Activated B cell treated with CpG ODN at 0.5 μM for 24 hours (primary cell): ENCODE measurements around the gene C6orf62. TPM values are rescaled to one million over a fixed set of nuclear protein-coding genes. Genes with fewer than 3 reads are reported as not detected.

Source experiments
- ATAC-seq: fragments of 200-7000 bp; cut with Tn5 transposase; one replicate; pipeline ENCODE4 v1.10.0; 2021; ENCODE audit warnings: low read depth, mild to moderate bottlenecking, moderate library complexity
- CTCF ChIA-PET: fragments of 350-600 bp; sonication (Branson Sonifier 250); formaldehyde crosslinking; loops from one replicate; lab custom pipeline; 2021; ENCODE audit warnings: antibody characterized with exemption; lab: Charles Lee
- POLR2A ChIA-PET: fragments of 350-600 bp; sonication (Branson Sonifier 250); formaldehyde crosslinking; loops from one replicate; lab custom pipeline; 2021; ENCODE audit warnings: antibody characterized with exemption; lab: Charles Lee
- DNase-seq: peaks from one replicate; pipeline ENCODE4 v3.0.0; 2022
- H3K27ac Mint-ChIP-seq: one replicate; pipeline ENCODE4 v1.8.0; 2020; ENCODE audit warnings: mixed read lengths
- H3K27me3 Mint-ChIP-seq: one replicate; pipeline ENCODE4 v1.8.0; 2021; ENCODE audit warnings: mixed read lengths
- H3K36me3 Mint-ChIP-seq: one replicate; pipeline ENCODE4 v1.8.0; 2021; ENCODE audit warnings: low read depth, mixed read lengths
- H3K4me1 Mint-ChIP-seq: one replicate; pipeline ENCODE4 v1.8.0; 2021; ENCODE audit warnings: mixed read lengths
- H3K4me3 Mint-ChIP-seq: one replicate; pipeline ENCODE4 v1.8.0; 2020; ENCODE audit warnings: mild to moderate bottlenecking, mixed read lengths
- H3K9me3 Mint-ChIP-seq: one replicate; pipeline ENCODE4 v1.8.0; 2020; ENCODE audit warnings: mixed read lengths
- intact Hi-C: fragments of 100-400 bp; cut with micrococcal nuclease; formaldehyde crosslinking; loops from one replicate; pipeline ENCODE4 v1.15.1; 2024
- total RNA-seq: library from RNA; stranded (reverse); gene quantifications from 2 replicates; pipeline ENCODE4 v1.2.3, GENCODE V29; 2022
- TF ChIP-seq, protein P1 (sequence below): fragments of 200-600 bp; IDR thresholded peaks from one replicate; pipeline ENCODE4 v1.8.0; 2022; ENCODE audit warnings: antibody characterized with exemption, mild to moderate bottlenecking

Gene C6orf62
- total RNA-seq, 1 donor from 2014 or later = 135 TPM

DNA sequence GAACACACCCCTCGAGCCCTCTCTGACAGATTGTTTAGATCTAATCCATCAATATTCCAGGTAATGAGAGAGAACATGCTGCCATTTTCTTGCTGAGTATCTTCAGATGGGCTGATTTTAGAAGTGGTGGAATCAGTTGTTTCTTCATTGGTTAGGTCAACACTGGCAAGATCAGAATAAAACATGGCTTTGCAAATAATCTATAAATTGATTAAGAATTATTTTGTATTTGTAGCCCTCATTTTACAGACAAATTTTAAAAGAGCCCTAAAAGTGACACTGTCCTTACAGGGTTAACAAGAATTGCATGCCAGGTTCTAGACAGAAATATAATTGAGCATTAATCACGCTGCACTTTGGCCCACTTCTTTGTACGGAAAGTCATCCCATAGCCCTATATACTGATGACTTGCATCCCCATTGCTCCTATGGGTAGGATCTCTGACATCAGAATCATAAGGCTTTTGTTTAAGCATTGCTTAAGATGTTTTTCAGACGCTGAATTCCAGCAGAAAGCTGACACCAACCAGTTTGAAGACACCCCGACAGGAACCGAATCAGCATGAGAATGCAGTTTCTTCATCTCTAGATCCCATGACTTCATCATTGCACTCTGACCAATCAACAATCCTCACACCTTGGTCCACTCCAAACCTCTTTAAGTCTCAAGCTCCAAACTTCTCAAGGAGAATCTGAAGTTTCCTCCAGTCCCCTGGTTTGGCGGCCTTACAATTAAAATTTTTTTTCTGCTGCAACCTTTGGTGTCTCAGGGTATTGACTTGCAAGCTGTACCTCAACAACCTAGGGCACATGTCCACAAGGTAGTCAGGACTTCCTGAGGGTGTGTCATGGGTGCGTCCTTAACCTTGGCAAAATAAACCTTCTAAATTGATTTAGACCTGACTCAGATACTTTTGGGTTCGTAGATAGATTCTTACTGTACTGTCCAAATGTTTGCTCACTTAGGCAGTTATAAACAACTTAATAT is 60.1 kb downstream of the C6orf62 start:
- TF ChIP-seq, protein P1, sequence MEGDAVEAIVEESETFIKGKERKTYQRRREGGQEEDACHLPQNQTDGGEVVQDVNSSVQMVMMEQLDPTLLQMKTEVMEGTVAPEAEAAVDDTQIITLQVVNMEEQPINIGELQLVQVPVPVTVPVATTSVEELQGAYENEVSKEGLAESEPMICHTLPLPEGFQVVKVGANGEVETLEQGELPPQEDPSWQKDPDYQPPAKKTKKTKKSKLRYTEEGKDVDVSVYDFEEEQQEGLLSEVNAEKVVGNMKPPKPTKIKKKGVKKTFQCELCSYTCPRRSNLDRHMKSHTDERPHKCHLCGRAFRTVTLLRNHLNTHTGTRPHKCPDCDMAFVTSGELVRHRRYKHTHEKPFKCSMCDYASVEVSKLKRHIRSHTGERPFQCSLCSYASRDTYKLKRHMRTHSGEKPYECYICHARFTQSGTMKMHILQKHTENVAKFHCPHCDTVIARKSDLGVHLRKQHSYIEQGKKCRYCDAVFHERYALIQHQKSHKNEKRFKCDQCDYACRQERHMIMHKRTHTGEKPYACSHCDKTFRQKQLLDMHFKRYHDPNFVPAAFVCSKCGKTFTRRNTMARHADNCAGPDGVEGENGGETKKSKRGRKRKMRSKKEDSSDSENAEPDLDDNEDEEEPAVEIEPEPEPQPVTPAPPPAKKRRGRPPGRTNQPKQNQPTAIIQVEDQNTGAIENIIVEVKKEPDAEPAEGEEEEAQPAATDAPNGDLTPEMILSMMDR = no peak
- no peak for ATAC-seq
- peaks cover 8% of the 10 kb centered on the region for H3K4me1 Mint-ChIP-seq
- H3K36me3 Mint-ChIP-seq = peaks cover 68% of the 10 kb centered on the region
- POLR2A ChIA-PET = interaction anchor here (1.0 kb wide), 1 partner anchor 13 kb away, joined by 3 read pairs; the partner anchor contains the start of gene KIAA0319
- no peak overlapping the region for H3K27ac Mint-ChIP-seq
- H3K27me3 Mint-ChIP-seq = no peaks in the 10 kb centered on the region
- H3K9me3 Mint-ChIP-seq = no peaks in the 10 kb centered on the region
- no peak for DNase-seq
- no peak overlapping the region for H3K4me3 Mint-ChIP-seq
- intact Hi-C loops = no loop called here
- CTCF ChIA-PET = interaction anchor here (0.6 kb wide), 1 partner anchor 49 kb away, joined by 3 read pairs; no protein-coding TSS in a partner anchor

DNA sequence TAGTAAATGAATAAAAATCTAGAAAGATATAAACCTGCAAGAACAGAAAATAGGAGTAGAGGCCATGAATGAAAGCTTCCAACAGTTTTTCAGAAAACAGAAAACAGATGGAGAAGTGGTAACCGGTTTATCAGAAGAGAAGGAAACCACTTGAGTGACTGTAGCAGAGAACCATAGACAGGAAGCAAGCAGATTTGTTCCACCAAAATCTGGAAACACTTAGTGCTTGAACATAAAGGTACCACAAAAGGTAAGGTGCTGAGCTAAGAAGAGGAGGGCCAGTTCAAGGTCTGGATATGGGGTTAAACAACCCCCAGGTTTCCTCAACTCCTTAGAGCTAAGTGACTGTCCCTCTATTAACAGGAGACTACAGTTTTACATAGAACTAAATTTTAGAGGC is 63.7 kb downstream of the C6orf62 start:
- DNase-seq (no peak), ATAC-seq (no peak)
- H3K36me3 Mint-ChIP-seq = peaks cover 66% of the 10 kb centered on the region
- intact Hi-C loops = no loop called here
- TF ChIP-seq, protein P1 = no peak
- no peaks in the 10 kb centered on the region for H3K9me3 Mint-ChIP-seq
- peaks cover 9% of the 10 kb centered on the region for H3K4me1 Mint-ChIP-seq
- no peak overlapping the region for H3K27ac Mint-ChIP-seq
- H3K27me3 Mint-ChIP-seq = no peaks in the 10 kb centered on the region
- no peak overlapping the region for H3K4me3 Mint-ChIP-seq
- ChIA-PET POLR2A (no interaction called here), CTCF (interaction anchor here (1.1 to 1.2 kb wide), 2 partner anchors 9 to 160 kb away, joined by 3 to 5 read pairs; partner anchors contain the start of gene KIAA0319)

Other genes with a start within 250 kb of the C6orf62 start
- 7.3 and 8.4 TPM in 2 replicates for gene GPLD1, start 229.6 kb downstream of the C6orf62 start, total RNA-seq
- 15.9 and 17.5 TPM in 2 replicates for gene ALDH5A1, start 224.2 kb downstream of the C6orf62 start, total RNA-seq
- gene KIAA0319, start 73.0 kb downstream of the C6orf62 start, total RNA-seq = 0.20 and 0.27 TPM in 2 replicates
- 48.9 and 51.1 TPM in 2 replicates for gene TDP2, start 52.3 kb downstream of the C6orf62 start, total RNA-seq
- 12.0 and 13.8 TPM in 2 replicates for gene ACOT13, start 52.1 kb downstream of the C6orf62 start, total RNA-seq
- 12.9 and 14.5 TPM in 2 replicates for gene GMNN, start 55.8 kb upstream of the C6orf62 start, total RNA-seq
- 2.1 and 2.3 TPM in 2 replicates for gene ARMH2, start 79.8 kb upstream of the C6orf62 start, total RNA-seq
- 260 and 302 TPM in 2 replicates for gene RIPOR2, start 216.8 kb upstream of the C6orf62 start, total RNA-seq